ENCODE results near the gene CAPZA2.
"Not testable (repeated sequence)": the region's sequence is repeated elsewhere in the genome, so short reads cannot be mapped to it uniquely, and the experiment has no call there.

Gene CAPZA2

GRCh38 chr7:116955801-116956476 lies 93.6 kb downstream of the CAPZA2 start:
- DNase-seq, result no peak

GRCh38 chr7:116956477-116956804 lies 94.1 kb downstream of the CAPZA2 start:
- no peak for DNase-seq

- DNase-seq, result no peak
Observed at GRCh38 chr7:116957874-116958273, 95.5 kb downstream of the CAPZA2 start.

- not testable (repeated sequence) for DNase-seq
Observed at GRCh38 chr7:116961966-116962673, 99.7 kb downstream of the CAPZA2 start.

- no peak for DNase-seq
Observed at GRCh38 chr7:116963234-116963633, 100.8 kb downstream of the CAPZA2 start.

GRCh38 chr7:116966601-116967000 lies 104.2 kb downstream of the CAPZA2 start:
- DNase-seq, result no peak

- no peak for DNase-seq
Observed at GRCh38 chr7:116967254-116967922, 105.0 kb downstream of the CAPZA2 start.

GRCh38 chr7:116967983-116968382 lies 105.6 kb downstream of the CAPZA2 start:
- no peak for DNase-seq

GRCh38 chr7:116968631-116969030 lies 106.2 kb downstream of the CAPZA2 start:
- DNase-seq, result no peak

- DNase-seq, result no peak
Observed at GRCh38 chr7:116969371-116969902, 107.0 kb downstream of the CAPZA2 start.

GRCh38 chr7:116970238-116970910 lies 108.0 kb downstream of the CAPZA2 start:
- no peak for DNase-seq

- DNase-seq, result not testable (repeated sequence)
Observed at GRCh38 chr7:116971153-116971552, 108.8 kb downstream of the CAPZA2 start.
